ENCODE measurements around the gene GPR39.
"Not testable (repeated sequence)": the region's sequence is repeated elsewhere in the genome, so short reads cannot be mapped to it uniquely, and the experiment has no call there.

The GPR39 gene

DNA sequence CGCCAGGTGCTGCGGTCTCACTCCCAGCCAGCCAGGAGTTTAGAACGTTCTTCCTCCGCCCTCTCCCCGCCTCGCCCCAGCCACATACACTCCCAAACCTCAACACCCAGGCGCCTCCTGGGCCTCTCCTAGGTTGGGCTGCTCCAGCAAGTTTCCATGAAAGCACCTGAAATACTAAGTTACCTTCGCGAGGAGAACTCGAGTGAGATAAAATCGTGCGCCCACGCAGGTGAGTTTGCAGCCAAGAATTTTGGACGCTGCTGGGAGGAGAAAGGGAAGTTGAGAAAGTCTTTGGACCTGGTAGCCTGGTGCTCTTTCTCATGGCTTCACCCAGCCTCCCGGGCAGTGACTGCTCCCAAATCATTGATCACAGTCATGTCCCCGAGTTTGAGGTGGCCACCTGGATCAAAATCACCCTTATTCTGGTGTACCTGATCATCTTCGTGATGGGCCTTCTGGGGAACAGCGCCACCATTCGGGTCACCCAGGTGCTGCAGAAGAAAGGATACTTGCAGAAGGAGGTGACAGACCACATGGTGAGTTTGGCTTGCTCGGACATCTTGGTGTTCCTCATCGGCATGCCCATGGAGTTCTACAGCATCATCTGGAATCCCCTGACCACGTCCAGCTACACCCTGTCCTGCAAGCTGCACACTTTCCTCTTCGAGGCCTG lies at the start of gene GPR39:
GPR39 (plus strand) TSS at position 83 of the 673 bp plus-strand sequence.
- DNase-seq: no peak

DNA sequence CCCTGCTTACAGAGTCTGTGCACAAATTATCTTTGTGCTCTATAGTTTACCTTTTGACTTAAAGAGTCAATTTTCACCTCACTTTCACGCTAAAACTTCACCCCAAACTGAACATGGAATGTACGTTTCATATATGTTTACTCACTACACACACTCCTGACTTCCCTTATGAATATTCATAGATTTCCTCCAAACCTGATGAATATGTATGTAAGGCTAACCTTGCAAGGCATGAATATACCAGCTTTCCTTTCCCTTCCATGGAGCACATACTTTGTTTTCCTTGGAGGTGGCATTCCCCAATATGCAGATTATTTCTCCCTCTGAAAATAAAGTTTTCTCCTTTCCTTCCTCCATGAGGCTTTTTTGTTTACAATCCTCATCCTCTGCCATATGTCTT lies 48.4 kb upstream of the GPR39 start:
- no peak for DNase-seq

DNA sequence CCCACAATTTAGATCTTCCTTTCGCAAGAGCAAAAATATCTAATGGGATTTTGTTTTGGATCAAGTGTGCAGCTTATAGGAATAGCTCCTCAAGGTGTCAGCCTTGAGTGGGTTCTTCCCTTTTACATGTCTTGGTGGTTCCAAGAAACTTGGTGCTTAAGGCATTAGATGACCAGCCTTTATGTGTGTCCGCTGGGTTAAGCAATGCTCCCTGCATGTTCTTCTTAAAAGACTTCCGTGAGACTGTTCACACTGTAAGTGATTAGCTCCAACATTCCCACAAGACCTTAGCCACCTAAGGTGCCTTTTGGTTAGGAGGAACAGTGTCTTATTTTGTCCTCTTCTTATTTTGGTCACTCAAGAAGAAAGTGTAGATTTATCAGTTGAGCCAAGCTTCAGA lies 44.3 kb upstream of the GPR39 start:
- no peak for DNase-seq

DNA sequence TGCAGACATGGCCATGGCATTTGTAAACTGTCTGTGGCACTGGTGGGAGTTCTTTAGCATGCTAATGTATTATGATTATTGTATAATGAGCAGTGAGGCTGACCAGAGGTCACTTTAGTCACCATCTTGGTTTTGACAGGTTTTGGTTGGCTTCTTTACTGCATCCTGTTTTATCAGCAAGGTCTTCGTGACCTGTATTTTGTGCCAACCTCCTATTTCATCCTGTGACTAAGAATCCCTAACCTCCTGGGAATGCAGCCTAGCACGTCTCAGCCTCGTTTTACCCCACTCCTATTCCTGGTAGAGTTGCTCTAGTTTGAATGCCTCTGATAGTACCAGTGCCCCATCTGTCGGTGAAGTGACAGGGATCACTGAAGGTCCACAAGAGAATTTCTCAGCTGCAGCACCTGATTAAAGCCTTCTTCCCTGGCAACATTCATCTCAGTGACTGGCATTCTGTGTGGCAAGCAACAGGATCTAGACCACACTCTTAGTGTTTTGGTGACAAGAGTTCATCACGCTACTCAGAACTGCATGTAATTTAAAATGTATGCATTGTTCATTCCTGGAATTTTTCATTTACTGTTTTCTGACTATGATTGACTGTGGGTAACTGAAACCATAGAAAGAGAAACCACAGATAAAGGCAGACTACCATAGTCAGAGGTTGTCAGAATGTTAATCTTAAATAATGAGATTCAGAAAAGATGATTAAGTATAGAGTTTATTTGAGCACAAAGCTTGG lies 43.0 kb upstream of the GPR39 start:
- DNase-seq: no peak

DNA sequence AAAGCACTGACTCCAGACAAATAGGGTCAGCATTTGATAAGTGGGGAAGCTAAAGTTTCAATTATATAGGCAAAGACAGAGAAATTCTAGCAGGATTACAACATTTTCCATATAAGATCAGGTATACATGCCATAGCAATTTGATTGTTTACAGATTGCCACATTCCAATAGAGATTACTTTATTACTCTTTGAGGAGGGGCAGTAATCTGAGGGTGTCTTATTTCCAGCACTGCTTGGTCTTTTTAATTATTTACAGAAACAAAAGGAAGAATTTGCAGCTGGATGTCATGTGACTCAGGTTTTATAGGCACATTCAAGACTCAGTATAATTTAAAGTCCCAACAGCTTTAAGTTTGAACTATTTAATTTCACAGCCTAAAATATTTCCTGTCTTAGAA lies 42.5 kb upstream of the GPR39 start:
- no peak for DNase-seq

DNA sequence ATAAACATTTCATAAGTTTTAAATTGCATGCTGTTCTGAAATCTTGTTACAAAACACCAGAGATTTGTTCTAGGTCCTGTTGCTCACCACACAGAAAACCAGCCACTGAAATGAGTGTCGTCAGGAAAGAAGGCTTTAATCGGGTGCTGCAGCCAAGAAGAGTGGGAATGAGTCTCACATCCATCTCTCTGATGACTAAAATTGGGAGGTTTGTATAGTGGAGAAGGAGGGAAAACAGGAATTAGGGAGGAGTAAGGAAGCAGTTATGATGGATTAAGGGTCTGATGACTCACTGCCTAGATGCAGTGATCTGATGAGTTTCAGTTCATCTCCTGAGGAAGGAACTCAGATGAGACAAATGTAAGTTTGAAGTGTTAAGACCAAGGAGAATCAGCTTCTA lies 42.1 kb upstream of the GPR39 start:
- DNase-seq: no peak

DNA sequence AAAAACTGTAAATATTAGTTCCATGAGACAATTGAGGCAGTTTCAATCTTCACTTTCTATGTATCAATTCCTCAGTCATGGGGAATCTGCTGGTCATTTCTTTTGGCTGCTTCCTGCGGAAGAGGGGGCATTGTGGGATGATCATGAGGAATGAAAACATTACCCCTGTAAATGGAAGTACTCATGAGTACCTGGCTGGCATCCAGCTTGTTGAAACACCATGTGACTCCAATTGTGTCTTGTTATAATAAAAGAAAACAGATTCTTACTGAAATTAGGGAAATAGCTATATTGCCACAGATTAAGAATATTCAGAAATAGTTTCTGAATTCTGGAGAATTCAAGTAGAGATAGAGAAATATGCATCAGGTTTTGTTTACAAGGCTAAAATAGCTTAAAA lies 41.6 kb upstream of the GPR39 start:
- no peak for DNase-seq

DNA sequence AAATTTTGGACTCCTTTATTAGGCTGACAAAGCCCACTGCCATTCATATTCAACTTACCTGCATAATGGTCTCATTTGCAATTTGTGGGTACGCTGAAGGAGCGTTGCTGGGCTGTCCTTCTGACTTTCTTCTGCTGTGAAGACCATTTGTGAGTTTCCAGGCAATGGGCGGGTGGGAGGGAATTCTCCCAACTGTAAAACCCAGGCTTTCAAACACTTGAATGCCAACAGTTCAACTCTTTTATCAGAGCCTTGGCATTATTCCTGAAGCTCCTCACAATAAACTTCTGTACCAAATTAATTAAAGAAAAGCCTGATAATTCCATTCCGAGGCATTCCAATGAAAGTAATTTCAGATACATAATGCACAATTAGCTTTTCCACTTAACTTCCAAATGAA lies 35.2 kb upstream of the GPR39 start:
- no peak for DNase-seq

DNA sequence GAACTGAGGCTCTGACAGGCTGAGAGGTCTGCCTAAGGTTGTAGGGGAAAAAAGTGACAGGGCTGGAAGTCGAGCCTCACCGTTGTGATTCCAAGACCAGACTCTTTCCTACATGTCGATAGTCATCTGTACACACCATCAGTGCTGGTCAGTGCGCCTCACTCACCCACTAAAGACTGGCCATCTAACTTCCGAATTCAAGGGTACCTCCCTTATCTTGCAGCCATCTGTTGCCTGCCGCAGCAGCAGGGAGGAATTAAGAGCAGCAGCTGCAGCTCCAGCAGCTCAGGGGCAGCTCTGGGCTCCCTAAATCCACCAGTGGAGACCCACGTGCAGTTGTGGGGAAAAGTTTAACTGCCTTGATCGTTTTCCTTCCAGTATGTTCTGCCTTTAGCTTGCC lies 32.6 kb upstream of the GPR39 start:
- DNase-seq: no peak

DNA sequence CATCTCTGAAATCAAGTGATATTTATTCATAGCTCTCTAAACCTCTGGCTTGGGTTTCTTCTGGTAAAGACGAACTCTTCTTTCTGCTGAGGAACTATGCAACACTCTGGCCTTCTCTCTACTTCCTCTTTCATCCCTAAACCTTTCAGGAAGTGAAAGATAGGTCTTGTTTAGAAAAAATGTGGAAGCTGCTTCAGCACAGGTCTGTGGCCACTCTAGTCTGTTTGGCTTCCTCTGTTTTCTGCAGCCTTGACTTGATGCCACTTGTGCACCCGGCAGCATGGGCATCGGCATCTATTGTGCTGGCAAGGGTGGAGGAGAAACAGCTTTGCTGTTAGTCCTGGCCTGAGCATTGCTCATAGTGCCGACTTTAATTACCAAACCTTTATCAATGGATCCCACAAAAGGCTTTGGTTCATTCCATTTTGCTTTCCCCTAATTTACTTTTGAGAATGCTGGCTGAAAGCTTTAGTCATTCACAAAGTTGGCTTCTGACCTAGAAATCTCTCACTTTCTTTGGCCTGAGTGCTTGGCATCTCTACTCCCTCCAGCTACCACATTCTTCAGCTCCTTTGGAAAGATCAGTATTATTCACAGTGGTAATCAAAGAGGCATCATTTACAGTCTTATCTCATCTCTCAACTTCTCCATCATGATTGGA lies 32.0 kb upstream of the GPR39 start:
- no peak for DNase-seq

DNA sequence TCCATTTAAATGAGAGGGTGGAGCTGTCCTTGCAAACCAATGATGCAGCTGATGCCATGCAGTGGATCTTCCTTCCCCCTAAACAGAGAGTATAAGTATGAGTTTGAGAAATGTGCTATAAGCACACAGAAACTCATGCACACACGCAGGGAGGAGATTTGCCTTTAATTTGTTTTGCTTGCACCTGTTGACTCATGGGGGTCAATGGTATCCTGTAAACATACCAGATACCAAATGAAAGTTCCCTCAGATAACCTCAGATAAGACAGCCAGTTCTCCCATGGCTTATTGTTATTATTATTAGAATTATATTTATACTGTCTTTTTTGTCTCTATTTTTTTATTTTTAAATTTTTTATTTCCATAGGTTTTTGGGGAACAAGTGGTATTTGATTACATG lies 29.5 kb upstream of the GPR39 start:
- DNase-seq: no peak

DNA sequence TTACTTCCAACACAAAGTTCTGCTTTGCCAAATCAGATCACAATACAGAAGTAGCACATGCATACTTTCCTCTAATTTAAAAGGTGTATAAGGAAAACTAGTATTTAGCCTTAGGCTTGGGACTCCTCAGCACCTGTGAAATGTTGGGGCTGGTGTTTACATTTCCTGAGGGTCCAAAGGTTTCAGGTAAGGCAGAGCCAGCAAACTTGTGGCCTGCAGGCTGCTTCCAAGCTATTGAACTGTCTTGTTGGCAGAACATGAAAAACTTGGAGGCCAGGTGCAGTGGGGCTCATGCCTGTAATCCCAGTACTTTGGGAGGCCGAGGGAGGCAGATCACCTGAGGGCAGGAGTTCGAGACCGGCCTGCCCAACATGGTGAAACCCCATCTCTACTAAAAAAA lies 26.5 kb upstream of the GPR39 start:
- DNase-seq: no peak

DNA sequence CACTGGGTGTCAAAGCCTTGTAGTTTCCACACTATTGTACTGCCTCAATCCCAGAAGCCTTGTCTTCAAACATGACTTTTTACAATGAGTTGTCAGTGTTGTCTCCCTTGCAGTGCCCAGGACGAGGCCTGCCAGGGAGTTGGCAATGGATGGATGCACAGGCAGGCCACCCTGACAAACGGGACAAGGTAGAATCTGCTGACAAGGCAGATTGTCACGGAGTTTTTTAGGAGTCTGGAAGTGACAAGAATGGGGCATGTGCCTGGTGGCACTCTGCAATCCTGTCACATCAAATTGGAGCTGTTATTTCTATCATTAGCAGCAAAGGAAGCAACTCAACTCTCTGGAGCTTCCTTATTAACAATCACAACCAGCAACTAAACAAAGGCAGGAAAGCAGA lies 25.2 kb upstream of the GPR39 start:
- DNase-seq: no peak

DNA sequence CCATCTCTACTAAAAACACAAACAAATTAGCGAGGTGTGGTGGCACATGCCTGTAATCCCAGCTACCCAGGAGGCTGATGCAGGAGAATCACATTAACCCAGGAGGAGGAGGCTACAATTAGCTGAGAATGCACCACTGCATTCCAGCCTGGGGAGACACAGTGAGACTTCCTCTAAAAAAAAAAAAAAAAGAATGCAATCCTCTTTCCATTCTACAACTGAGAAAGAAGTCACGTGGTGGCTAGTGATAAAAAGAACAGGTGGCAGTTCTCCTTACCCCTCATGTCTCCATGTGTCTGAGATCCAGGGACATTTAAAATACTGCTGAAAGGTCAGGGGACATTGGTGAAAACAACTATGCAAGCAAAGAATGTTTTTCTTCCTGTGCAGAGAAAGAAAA lies 24.4 kb upstream of the GPR39 start:
- DNase-seq: no peak

DNA sequence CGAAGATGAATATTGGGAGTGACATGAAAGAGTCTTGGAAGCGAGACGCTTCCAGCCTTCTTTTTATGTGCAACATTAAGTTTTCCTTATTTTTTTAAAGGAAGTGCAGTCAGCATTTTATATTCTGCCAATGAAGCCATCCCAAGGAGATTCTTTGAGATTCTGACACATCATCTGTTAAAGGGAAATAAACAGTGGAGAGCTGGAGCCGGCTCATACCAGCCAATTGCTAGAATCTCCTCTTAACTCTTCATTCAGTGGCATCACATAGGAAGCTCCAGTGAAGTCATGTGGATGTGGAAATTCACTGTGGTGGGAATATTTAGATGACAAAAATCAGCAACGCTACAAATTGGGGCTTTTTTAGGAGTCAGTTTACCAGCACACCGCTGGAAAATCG lies 23.7 kb upstream of the GPR39 start:
- no peak for DNase-seq

DNA sequence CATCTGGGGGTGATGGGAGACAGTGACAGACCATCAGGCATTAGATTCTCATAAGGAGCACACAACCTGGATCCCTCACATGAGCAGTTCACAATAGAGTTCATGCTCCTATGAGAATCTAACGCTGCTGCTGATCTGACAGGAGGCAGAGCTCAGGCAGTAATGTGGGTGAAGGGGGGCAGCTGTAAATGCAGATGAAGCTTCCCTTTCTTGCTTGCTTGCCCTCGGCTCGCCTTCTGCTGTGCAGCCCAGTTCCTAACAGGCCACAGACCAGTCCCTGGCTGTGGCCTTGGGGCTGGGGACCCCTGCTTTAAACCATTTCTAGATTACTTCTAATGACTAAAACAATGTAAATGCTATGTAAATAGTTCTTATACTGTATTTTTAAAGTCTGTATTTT lies 19.6 kb upstream of the GPR39 start:
- DNase-seq: not testable (repeated sequence)

DNA sequence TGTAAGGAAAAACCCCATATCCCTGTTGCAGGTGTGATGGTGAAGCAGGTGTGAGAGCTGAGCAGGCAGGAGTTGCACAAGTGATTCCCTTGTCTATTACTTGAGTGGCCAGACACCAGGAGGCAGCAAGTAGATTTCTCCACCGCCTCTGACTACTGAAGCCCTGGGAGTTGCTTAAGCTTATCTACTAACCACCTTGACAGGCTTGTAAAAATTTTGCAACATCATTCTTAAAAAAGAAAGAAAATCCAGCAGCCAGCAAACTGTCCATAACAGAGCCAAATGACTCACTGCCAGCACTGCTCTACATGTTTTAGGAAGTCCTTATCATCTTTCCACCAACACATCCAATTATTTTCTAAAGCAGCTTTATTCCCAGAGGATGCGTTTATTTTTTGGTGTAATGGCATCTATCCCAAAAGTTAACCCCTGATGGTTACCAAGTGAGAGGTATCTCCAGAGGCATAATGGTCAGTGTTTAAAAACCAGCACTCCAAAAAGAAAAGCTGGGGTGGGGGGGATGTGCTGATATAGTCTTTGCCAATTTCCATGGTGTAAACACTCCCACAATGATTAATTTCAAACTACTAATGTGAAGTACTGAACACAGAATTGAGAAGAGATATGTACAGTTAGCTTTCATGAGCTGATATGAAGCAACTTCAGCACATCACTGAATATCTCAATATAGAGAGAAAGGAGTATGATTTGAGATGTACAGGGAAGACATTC lies 16.3 kb upstream of the GPR39 start:
- DNase-seq: no peak

DNA sequence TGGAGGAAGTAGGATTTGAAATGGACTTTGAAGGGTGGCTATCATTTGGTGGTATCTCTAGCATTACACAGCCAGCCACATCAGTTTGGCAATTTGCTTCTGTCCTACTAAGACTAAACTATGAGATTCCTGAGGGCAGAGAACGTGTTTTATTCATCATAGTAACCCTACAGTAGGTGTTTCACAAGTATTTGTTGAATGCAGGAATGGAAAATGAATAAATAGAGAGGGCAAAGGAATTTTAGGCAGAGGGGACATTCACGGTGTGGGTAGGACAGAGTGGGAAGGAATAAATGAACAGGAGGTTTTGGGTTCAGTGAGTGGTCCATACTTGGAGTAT lies 15.7 kb upstream of the GPR39 start:
- no peak for DNase-seq

DNA sequence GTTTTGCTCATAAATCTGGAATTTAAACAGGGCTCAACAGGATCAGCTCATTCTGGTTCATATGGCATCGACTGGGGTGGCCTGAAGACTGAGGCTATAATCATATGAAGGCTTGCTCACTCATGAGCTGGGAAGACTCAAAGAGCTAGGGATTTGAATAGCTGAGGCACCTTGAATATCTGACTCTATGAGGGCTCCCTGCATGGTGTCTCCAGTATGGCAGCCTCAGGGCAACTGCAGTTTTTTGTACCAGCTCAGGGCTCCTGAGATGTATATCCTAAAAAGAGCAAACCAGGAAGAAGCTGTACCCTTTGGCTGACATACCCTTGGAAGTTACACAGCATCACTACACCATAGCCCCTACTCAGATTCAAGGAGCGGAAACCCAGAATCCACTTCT lies 15.3 kb upstream of the GPR39 start:
- DNase-seq: no peak

DNA sequence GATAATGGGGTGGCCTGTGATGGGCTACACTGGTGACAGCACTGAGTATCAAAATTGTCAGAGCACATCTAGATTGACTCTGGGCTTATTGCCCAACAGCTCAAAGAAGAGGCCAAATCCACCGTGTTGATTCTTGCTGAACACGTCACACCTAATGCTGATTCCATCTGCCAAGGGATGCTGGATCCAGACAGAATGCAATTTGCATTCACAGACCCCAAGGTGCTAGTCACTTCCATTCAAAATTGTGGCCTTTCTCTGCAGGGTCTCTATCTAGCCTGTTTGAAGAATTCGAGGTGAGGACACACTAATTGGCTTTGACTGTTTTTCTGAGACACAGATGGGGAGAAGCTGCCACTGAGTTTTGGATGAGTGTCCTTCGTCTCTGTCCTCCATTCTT lies 13.5 kb upstream of the GPR39 start:
- DNase-seq: no peak

DNA sequence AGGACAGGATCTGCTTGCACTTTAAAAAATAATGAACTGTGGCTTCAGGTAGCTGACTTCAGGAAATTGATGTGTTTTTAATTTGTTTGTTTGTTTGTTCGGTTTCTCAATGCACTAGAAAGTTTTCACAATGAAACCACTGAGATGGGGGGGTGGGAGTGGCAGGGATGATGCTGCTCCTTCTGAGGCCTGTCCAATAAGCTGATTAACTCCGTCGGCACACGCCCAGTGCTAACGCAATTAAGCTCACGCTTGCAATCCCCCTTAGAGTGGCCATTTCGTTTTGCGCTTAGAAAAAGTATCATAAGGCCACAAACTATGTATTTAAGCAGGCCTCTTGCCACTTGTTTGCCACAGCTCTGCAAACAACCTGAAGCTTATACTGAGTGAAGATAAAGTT lies 12.5 kb upstream of the GPR39 start:
- no peak for DNase-seq

DNA sequence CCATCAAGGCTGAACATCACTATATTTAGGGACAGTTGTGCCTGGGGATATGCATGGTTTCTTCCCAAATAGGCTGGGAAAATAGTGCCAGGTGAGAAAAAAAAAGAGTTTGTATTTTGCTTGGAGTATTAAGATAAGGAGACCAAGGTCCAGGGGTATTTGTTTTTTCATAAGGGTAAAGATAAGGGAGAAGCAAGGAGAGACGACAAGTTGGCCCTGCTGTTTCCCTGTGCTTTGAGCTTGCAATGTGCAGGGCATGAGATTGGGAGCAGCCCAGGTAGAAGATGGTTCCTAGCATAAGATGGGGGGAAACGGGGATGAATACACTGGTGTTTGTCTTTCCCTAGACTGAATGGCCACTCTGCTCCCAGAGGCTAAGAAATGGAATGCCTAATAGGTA lies 8.8 kb upstream of the GPR39 start:
- no peak for DNase-seq

DNA sequence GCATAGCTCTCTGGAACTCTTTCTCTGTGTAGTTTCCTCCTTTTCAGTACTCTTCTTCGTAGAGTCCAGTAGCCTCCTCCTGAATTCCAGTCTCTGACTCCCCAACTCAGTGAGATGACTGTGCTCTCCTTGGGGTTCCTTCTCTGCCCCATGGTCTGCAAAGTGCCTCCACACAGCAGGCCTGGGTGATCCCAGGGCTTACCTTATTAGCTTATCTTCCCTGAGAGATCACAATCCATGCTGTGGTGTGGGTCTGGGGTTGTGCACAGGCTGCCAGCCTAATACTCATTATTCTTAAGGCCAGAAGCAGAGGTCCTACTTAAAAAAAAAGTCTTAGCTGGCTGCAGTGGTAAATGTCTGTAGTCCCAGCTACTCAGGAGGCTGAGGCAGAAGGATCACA lies 4.6 kb upstream of the GPR39 start:
- DNase-seq: no peak

DNA sequence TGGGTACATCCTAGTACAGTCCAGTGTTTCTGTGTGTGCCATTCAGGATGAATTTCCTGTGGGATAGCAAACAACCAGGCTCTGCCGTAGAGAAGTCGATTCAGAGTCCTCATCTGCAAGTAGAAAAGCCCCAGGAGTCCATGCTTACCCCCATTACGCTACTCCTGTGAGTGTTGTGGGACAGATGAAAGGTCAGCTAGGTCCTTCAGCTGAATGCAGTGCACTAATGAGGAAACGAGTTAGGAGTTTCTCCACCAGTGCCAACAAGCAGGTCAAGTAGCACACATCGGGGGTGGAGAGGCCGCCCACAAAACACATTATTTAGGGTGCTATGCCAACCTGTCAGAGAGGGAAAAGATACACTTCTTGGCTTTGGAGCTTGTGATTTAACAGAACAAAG lies 2.5 kb upstream of the GPR39 start:
- DNase-seq: no peak

Measured in DMS153 (cell line).